ENCODE data around the gene SYCE3.

- TF ChIP-seq POLR2AphosphoS5 (IDR thresholded peaks at IDR 0.05; ENCODE audit: low read depth, low read length) (no peak), TAF1 (IDR thresholded peaks at IDR 0.05; ENCODE audit: borderline replicate concordance, low read depth, low read length) (no peak)
Observed at GRCh38 chr22:50570861-50571260, 8.1 kb upstream of the SYCE3 start.
